Smooth muscle cell (in vitro differentiated cells): ENCODE measurements around the gene CABP2. TPM values are rescaled to one million over a fixed set of nuclear protein-coding genes. Genes with fewer than 3 reads are reported as not detected.

Source experiments
- DNase-seq: peaks from one replicate; lab custom pipeline; 2025; ENCODE audit not compliant: unreplicated experiment; lab: John Stamatoyannopoulos, UW
- H2AFZ ChIP-seq: fragments of 200-600 bp; sonication (generic); 2 replicates; pipeline ENCODE4 v1.6.0; 2016; ENCODE audit warnings: antibody characterized with exemption, low read depth, mild to moderate bottlenecking
- H3F3A ChIP-seq: fragments of 200-600 bp; sonication (generic); 2 replicates; pipeline ENCODE4 v1.6.0; 2017; ENCODE audit warnings: antibody characterized with exemption, low read depth
- H3K27ac ChIP-seq: fragments of 200-600 bp; sonication (generic); 2 replicates; pipeline ENCODE4 v1.5.1; 2016; ENCODE audit warnings: low read depth, mild to moderate bottlenecking
- H3K27me3 ChIP-seq: fragments of 200-600 bp; sonication (generic); 2 replicates; pipeline ENCODE4 v1.6.1; 2016; ENCODE audit warnings: low read depth, mild to moderate bottlenecking
- H3K36me3 ChIP-seq: fragments of 200-600 bp; sonication (generic); 2 replicates; pipeline ENCODE4 v1.5.1; 2016; ENCODE audit warnings: low read depth
- H3K4me1 ChIP-seq: fragments of 200-600 bp; sonication (generic); 2 replicates; pipeline ENCODE4 v1.5.1; 2016; ENCODE audit warnings: low read depth
- H3K4me2 ChIP-seq: fragments of 200-600 bp; sonication (generic); 2 replicates; pipeline ENCODE4 v1.6.0; 2016; ENCODE audit warnings: mild to moderate bottlenecking
- H3K4me3 ChIP-seq: fragments of 200-600 bp; sonication (generic); 2 replicates; pipeline ENCODE4 v1.5.1; 2016; ENCODE audit warnings: mild to moderate bottlenecking
- H3K79me2 ChIP-seq: fragments of 200-600 bp; sonication (generic); 2 replicates; pipeline ENCODE4 v1.6.0; 2016; ENCODE audit warnings: low read depth, mild to moderate bottlenecking
- H3K9ac ChIP-seq: fragments of 200-600 bp; sonication (generic); 2 replicates; pipeline ENCODE4 v1.6.0; 2016; ENCODE audit warnings: low read depth
- H3K9me3 ChIP-seq: fragments of 200-600 bp; sonication (generic); replicated peaks from 2 replicates; pipeline ENCODE4 v1.5.1; 2016; ENCODE audit warnings: low read depth
- H4K20me1 ChIP-seq: fragments of 200-600 bp; sonication (generic); 2 replicates; pipeline ENCODE4 v1.6.0; 2016; ENCODE audit warnings: low read depth
- CTCF ChIP-seq: fragments of 200-600 bp; sonication (generic); IDR thresholded peaks from 2 replicates; pipeline ENCODE4 v1.5.1; 2017; ENCODE audit warnings: borderline replicate concordance, mild to moderate bottlenecking, antibody characterized with exemption; ENCODE audit not compliant: insufficient read depth, poor library complexity, severe bottlenecking
- WGBS: methylation state at CpG from one replicate; pipeline ENCODE4 v1.1.7; 2016; ENCODE audit warnings: low lambda C conversion rate; 5-methylcytosine and 5-hydroxymethylcytosine counted together
- polyA plus RNA-seq: library from polyadenylated mRNA; unstranded; fragments of >200 nt; fragmentation: Nextera tagmentation; extraction: Ambion mirVana; gene quantifications from 2 replicates; pipeline ENCODE4 v1.2.1, GENCODE V29; 2016
- total RNA-seq: library from RNA; depleted of rRNA; stranded (reverse); fragments of >200 nt; gene quantifications from 2 replicates; pipeline ENCODE4 v1.2.3, GENCODE V29; 2014

The CABP2 gene
- total and polyA plus RNA-seq, 2 experiments from 2014 or later, result not detected

DNA sequence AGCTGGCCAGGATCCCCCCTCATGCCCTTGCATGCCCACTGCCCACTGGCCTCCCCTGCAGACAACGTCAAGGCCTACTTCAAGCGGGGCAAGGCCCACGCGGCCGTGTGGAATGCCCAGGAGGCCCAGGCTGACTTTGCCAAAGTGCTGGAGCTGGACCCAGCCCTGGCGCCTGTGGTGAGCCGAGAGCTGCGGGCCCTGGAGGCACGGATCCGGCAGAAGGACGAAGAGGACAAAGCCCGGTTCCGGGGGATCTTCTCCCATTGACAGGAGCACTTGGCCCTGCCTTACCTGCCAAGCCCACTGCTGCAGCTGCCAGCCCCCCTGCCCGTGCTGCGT is 32.5 kb downstream of the CABP2 start:
- no peak for DNase-seq
- Histone ChIP-seq H4K20me1 (no peaks in the 10 kb centered on the region), H3F3A (no peaks in the 10 kb centered on the region), H3K27ac (no peak overlapping the region), H3K4me1 (no peaks in the 10 kb centered on the region), H2AFZ (no peak overlapping the region), H3K9me3 (no peaks in the 10 kb centered on the region), H3K9ac (no peak overlapping the region), H3K27me3 (no peaks in the 10 kb centered on the region), H3K4me3 (no peak overlapping the region), H3K4me2 (no peak overlapping the region), H3K79me2 (no peaks in the 10 kb centered on the region), H3K36me3 (no peaks in the 10 kb centered on the region)
- no peak for TF ChIP-seq CTCF
- WGBS, result 96% methylated on average over 15 of the region's 15 CpGs

GRCh38 chr11:67489885-67490726 is 33.1 kb downstream of the CABP2 start:
- no peaks in the 10 kb centered on the region for H3K27me3 ChIP-seq
- H3K4me3 ChIP-seq, result no peak overlapping the region
- H3F3A ChIP-seq, result no peaks in the 10 kb centered on the region
- H3K36me3 ChIP-seq, result no peaks in the 10 kb centered on the region
- DNase-seq, result no peak
- WGBS, result 94% methylated on average over 23 of the region's 23 CpGs
- no peak for TF ChIP-seq CTCF
- no peak overlapping the region for H3K27ac ChIP-seq
- H3K4me1 ChIP-seq, result no peaks in the 10 kb centered on the region
- no peaks in the 10 kb centered on the region for H4K20me1 ChIP-seq
- H3K9ac ChIP-seq, result no peak overlapping the region
- H2AFZ ChIP-seq, result no peak overlapping the region
- no peaks in the 10 kb centered on the region for H3K79me2 ChIP-seq
- no peaks in the 10 kb centered on the region for H3K9me3 ChIP-seq
- no peak overlapping the region for H3K4me2 ChIP-seq

- no peak for TF ChIP-seq CTCF
- 92% methylated on average over 23 of the region's 25 CpGs for WGBS
- H3K4me3 ChIP-seq, result no peak overlapping the region
- no peaks in the 10 kb centered on the region for H3K27me3 ChIP-seq
- no peak for DNase-seq
- H3K9me3 ChIP-seq, result no peaks in the 10 kb centered on the region
- H3K36me3 ChIP-seq, result no peaks in the 10 kb centered on the region
- H3K4me2 ChIP-seq, result no peak overlapping the region
- no peaks in the 10 kb centered on the region for H4K20me1 ChIP-seq
- no peaks in the 10 kb centered on the region for H3F3A ChIP-seq
- H3K79me2 ChIP-seq, result no peaks in the 10 kb centered on the region
- H3K27ac ChIP-seq, result no peak overlapping the region
- H2AFZ ChIP-seq, result no peak overlapping the region
- H3K9ac ChIP-seq, result no peak overlapping the region
- no peaks in the 10 kb centered on the region for H3K4me1 ChIP-seq
Measured at GRCh38 chr11:67489203-67489884, 33.9 kb downstream of the CABP2 start.
